IMR-90 (cell line): ENCODE results near the gene ADRA2C. TPM values are rescaled to one million over a fixed set of nuclear protein-coding genes. Genes with fewer than 3 reads are reported as not detected.

Source experiments
- ATAC-seq: fragments of 200-7000 bp; cut with Tn5 transposase; 2 replicates; pipeline ENCODE4 v1.9.1; 2020; ENCODE audit warnings: low read depth, mild to moderate bottlenecking, moderate library complexity
- BruUV-seq: library from RNA; stranded (reverse); fragments of 400-500 nt; replicated peaks from 2 replicates; lab custom pipeline; 2021; lab: Mats Ljungman, UMichigan
- CTCF ChIA-PET: fragments of 300-600 bp; formaldehyde crosslinking; extraction: SDS; loops from one replicate; lab custom pipeline; 2021; ENCODE audit warnings: antibody characterized with exemption; lab: Yijun Ruan, JAX
- POLR2A ChIA-PET: fragments of 300-600 bp; sonication (Branson Sonifier 250); formaldehyde crosslinking; loops from one replicate; lab custom pipeline; 2022; ENCODE audit warnings: antibody characterized with exemption; ENCODE audit not compliant: unreplicated experiment; lab: Charles Lee
- DNase-seq: peaks from one replicate; pipeline ENCODE4 v3.0.0; 2013
- H2AFZ ChIP-seq: replicated peaks from 2 replicates; pipeline ENCODE3; 2013; ENCODE audit warnings: low read length, mild to moderate bottlenecking; ENCODE audit not compliant: poor library complexity
- H2AK5ac ChIP-seq: 2 replicates; pipeline ENCODE4 v1.6.1; 2013; ENCODE audit warnings: low read depth, low read length, inconsistent platforms
- H2AK9ac ChIP-seq: replicated peaks from 2 replicates; pipeline ENCODE3; 2013; ENCODE audit warnings: mild to moderate bottlenecking, low read depth, low read length, moderate library complexity; ENCODE audit not compliant: poor library complexity
- H2BK120ac ChIP-seq: 2 replicates; pipeline ENCODE4 v1.6.1; 2013; ENCODE audit warnings: low read depth, low read length, inconsistent platforms
- H2BK15ac ChIP-seq: 3 replicates; pipeline ENCODE4 v1.6.1; 2013; ENCODE audit warnings: low read depth, low read length, inconsistent platforms
- H2BK20ac ChIP-seq: 2 replicates; pipeline ENCODE4 v1.6.1; 2013; ENCODE audit warnings: low read depth, mild to moderate bottlenecking, inconsistent platforms, low read length, moderate library complexity
- H2BK5ac ChIP-seq: 2 replicates; pipeline ENCODE4 v1.6.1; 2013; ENCODE audit warnings: mild to moderate bottlenecking, low read depth, low read length, inconsistent platforms; ENCODE audit not compliant: poor library complexity, severe bottlenecking
- H3K14ac ChIP-seq: replicated peaks from 2 replicates; pipeline ENCODE4 v1.6.1; 2013; ENCODE audit warnings: low read depth, low read length, inconsistent platforms
- H3K18ac ChIP-seq: 2 replicates; pipeline ENCODE4 v1.6.1; 2013; ENCODE audit warnings: low read depth, low read length, control low read depth
- H3K23ac ChIP-seq: 2 replicates; pipeline ENCODE4 v1.6.1; 2013; ENCODE audit warnings: low read depth, low read length, inconsistent platforms
- H3K27ac ChIP-seq: 2 replicates; pipeline ENCODE4 v1.5.1; 2013; ENCODE audit warnings: mild to moderate bottlenecking, control low read depth, low read length; ENCODE audit not compliant: insufficient read depth
- H3K27me3 ChIP-seq: 2 replicates; pipeline ENCODE4 v1.6.1; 2013; ENCODE audit warnings: low read length; ENCODE audit not compliant: control insufficient read depth, insufficient read depth
- H3K36me3 ChIP-seq: 2 replicates; pipeline ENCODE4 v1.6.1; 2013; ENCODE audit warnings: low read length, mixed read lengths; ENCODE audit not compliant: control insufficient read depth, insufficient read depth
- H3K4ac ChIP-seq: 2 replicates; pipeline ENCODE4 v1.6.1; 2013; ENCODE audit warnings: low read depth, low read length, inconsistent platforms
- H3K4me1 ChIP-seq: 2 replicates; pipeline ENCODE4 v1.6.1; 2013; ENCODE audit warnings: low read length, mixed read lengths; ENCODE audit not compliant: control insufficient read depth, insufficient read depth
- H3K4me2 ChIP-seq: 2 replicates; pipeline ENCODE4 v1.6.1; 2013; ENCODE audit warnings: low read depth, mild to moderate bottlenecking, control low read depth, low read length, moderate library complexity
- H3K4me3 ChIP-seq: 2 replicates; pipeline ENCODE4 v1.5.1; 2013; ENCODE audit warnings: low read depth, mild to moderate bottlenecking, control low read depth, low read length, moderate library complexity; ENCODE audit not compliant: insufficient read depth
- H3K56ac ChIP-seq: 2 replicates; pipeline ENCODE4 v1.6.1; 2013; ENCODE audit warnings: low read length, inconsistent platforms; ENCODE audit not compliant: insufficient read depth; ENCODE audit errors: extremely low read depth
- H3K79me1 ChIP-seq, 2 experiments: 2 replicates each; pipeline ENCODE4 v1.6.1; 2013; ENCODE audit warnings: low read length in 2 of 2, inconsistent platforms in 1 of 2, low read depth in 1 of 2
- H3K9ac ChIP-seq: 2 replicates; pipeline ENCODE4 v1.6.1; 2013; ENCODE audit warnings: low read depth, low read length, control low read depth
- H3K9me1 ChIP-seq: 2 replicates; pipeline ENCODE4 v1.6.1; 2013; ENCODE audit warnings: low read length, inconsistent platforms; ENCODE audit not compliant: insufficient read depth
- H3K9me3 ChIP-seq: 2 replicates; pipeline ENCODE4 v1.6.1; 2013; ENCODE audit warnings: low read length; ENCODE audit not compliant: control insufficient read depth, insufficient read depth
- H4K20me1 ChIP-seq: 2 replicates; pipeline ENCODE4 v1.6.1; 2013; ENCODE audit warnings: low read length, inconsistent platforms; ENCODE audit not compliant: insufficient read depth
- H4K5ac ChIP-seq: 2 replicates; pipeline ENCODE4 v1.6.1; 2013; ENCODE audit warnings: mild to moderate bottlenecking, low read depth, low read length, control low read depth
- H4K8ac ChIP-seq, 2 experiments: 2 replicates each; pipeline ENCODE4 v1.6.1; 2013; ENCODE audit warnings: low read depth in 2 of 2, low read length in 2 of 2, control low read depth in 1 of 2, inconsistent platforms in 1 of 2
- H4K91ac ChIP-seq: 2 replicates; pipeline ENCODE4 v1.6.1; 2013; ENCODE audit warnings: low read depth, low read length, inconsistent platforms; ENCODE audit not compliant: insufficient read depth
- BHLHE40 ChIP-seq: fragments of 150-350 bp; IDR thresholded peaks from 2 replicates; pipeline ENCODE4 v1.6.1; 2016; ENCODE audit warnings: mild to moderate bottlenecking, low read depth, low read length
- CEBPB ChIP-seq: IDR thresholded peaks from 2 replicates; pipeline ENCODE4 v1.6.1; 2012; ENCODE audit warnings: low read depth, low read length, improper control_type of control experiment
- MAFK ChIP-seq: IDR thresholded peaks from 2 replicates; pipeline ENCODE4 v1.6.1; 2012; ENCODE audit warnings: low read depth, low read length, improper control_type of control experiment
- MAZ ChIP-seq: IDR thresholded peaks from 2 replicates; pipeline ENCODE4 v1.6.1; 2012; ENCODE audit warnings: low read depth, mild to moderate bottlenecking, low read length, improper control_type of control experiment, moderate library complexity, borderline replicate concordance
- MXI1 ChIP-seq: IDR thresholded peaks from 2 replicates; pipeline ENCODE4 v1.6.1; 2012; ENCODE audit warnings: low read depth, mild to moderate bottlenecking, low read length, moderate library complexity, borderline replicate concordance
- NFE2L2 ChIP-seq: fragments of 150-350 bp; IDR thresholded peaks from 2 replicates; pipeline ENCODE4 v1.6.1; 2016; ENCODE audit warnings: low read depth, mild to moderate bottlenecking, low read length
- RAD21 ChIP-seq: IDR thresholded peaks from 2 replicates; pipeline ENCODE4 v1.6.1; 2012; ENCODE audit warnings: low read length, improper control_type of control experiment
- RCOR1 ChIP-seq: IDR thresholded peaks from 2 replicates; pipeline ENCODE4 v1.6.1; 2012; ENCODE audit warnings: mild to moderate bottlenecking, low read length, improper control_type of control experiment; ENCODE audit not compliant: insufficient replicate concordance
- RFX5 ChIP-seq: IDR thresholded peaks from 2 replicates; pipeline ENCODE4 v1.8.0; 2012; ENCODE audit warnings: low read depth, mild to moderate bottlenecking, low read length, moderate library complexity
- WGBS, 2 experiments: methylation state at CpG; one replicate each; pipeline versions ENCODE4 v1.1.5 to v1.1.7; 2013; ENCODE audit warnings: missing lambda C conversion rate in 2 of 2; ENCODE audit not compliant: insufficient read length in 1 of 2; ENCODE audit errors: extremely low coverage in 2 of 2; 5-methylcytosine and 5-hydroxymethylcytosine counted together
- dilution Hi-C: fragments of 300-500 bp; cut with HindIII; formaldehyde crosslinking; loops from one replicate; pipeline ENCODE4 v1.14.3; 2018; ENCODE audit warnings: low sequenced_read_pairs; ENCODE audit not compliant: unreplicated experiment
- in situ Hi-C: fragments of 300-500 bp; cut with MboI; formaldehyde crosslinking; loops from 3 replicates; pipeline ENCODE4 v1.14.3; 2019; ENCODE audit warnings: low sequenced_read_pairs, inconsistent platforms, mixed read lengths
- intact Hi-C: fragments of 100-400 bp; cut with micrococcal nuclease; formaldehyde crosslinking; loops from 2 replicates; pipeline ENCODE4 v1.10.0; 2022
- polyA plus RNA-seq, 3 experiments: library from polyadenylated mRNA; depleted of rRNA; stranded (reverse); fragments of >200 nt; gene quantifications; 2 replicates each; pipeline ENCODE4 v1.2.3, GENCODE V29; 2012; ENCODE audit warnings: low replicate concordance in 1 of 3
- total RNA-seq: library from RNA; depleted of rRNA; stranded (reverse); fragments of >200 nt; gene quantifications from 2 replicates; pipeline ENCODE4 v1.2.3, GENCODE V29; 2012
- TF ChIP-seq, protein P1 (sequence below): fragments of 150-350 bp; IDR thresholded peaks from 2 replicates; pipeline ENCODE4 v1.6.1; 2017; ENCODE audit warnings: mild to moderate bottlenecking, antibody characterized with exemption, low read length, low read depth
- TF ChIP-seq, protein P2 (sequence below): conservative IDR thresholded peaks from 2 replicates; pipeline ENCODE4 v1.5.1; 2012; ENCODE audit warnings: mild to moderate bottlenecking, low read depth, low read length, improper control_type of control experiment

The ADRA2C gene
- total and polyA plus RNA-seq, 2 of the 4 experiments (the other 2 are of a cell fraction) = under 0.01 to 0.14 TPM

GRCh38 chr4:3802571-3803474, 36.6 kb downstream of the ADRA2C start:
- no peak overlapping the region for H2AK5ac ChIP-seq
- BruUV-seq = no TSS peak
- H4K5ac ChIP-seq = no peak overlapping the region
- POLR2A ChIA-PET = no interaction called here
- H3K36me3 ChIP-seq = no peaks in the 10 kb centered on the region
- H3K79me1 ChIP-seq = no peaks in the 10 kb centered on the region
- no peak overlapping the region for H3K56ac ChIP-seq
- H4K20me1 ChIP-seq = no peaks in the 10 kb centered on the region
- WGBS, 2 experiments = 33% methylated on average over 3 of the region's 13 CpGs; no CpG with 5 or more reads in 1 of the 2 experiments
- no peak overlapping the region for H3K4ac ChIP-seq
- H4K8ac ChIP-seq = no peak overlapping the region
- H2BK20ac ChIP-seq = no peak overlapping the region
- no peak overlapping the region for H2AK9ac ChIP-seq
- no peak overlapping the region for H3K4me2 ChIP-seq
- dilution Hi-C loops (no loop called here), in situ Hi-C loops (no loop called here), intact Hi-C loops (no loop called here)
- TF ChIP-seq CEBPB = no peak
- TF ChIP-seq, protein P1, sequence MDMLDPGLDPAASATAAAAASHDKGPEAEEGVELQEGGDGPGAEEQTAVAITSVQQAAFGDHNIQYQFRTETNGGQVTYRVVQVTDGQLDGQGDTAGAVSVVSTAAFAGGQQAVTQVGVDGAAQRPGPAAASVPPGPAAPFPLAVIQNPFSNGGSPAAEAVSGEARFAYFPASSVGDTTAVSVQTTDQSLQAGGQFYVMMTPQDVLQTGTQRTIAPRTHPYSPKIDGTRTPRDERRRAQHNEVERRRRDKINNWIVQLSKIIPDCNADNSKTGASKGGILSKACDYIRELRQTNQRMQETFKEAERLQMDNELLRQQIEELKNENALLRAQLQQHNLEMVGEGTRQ = no peak
- TF ChIP-seq, protein P2, sequence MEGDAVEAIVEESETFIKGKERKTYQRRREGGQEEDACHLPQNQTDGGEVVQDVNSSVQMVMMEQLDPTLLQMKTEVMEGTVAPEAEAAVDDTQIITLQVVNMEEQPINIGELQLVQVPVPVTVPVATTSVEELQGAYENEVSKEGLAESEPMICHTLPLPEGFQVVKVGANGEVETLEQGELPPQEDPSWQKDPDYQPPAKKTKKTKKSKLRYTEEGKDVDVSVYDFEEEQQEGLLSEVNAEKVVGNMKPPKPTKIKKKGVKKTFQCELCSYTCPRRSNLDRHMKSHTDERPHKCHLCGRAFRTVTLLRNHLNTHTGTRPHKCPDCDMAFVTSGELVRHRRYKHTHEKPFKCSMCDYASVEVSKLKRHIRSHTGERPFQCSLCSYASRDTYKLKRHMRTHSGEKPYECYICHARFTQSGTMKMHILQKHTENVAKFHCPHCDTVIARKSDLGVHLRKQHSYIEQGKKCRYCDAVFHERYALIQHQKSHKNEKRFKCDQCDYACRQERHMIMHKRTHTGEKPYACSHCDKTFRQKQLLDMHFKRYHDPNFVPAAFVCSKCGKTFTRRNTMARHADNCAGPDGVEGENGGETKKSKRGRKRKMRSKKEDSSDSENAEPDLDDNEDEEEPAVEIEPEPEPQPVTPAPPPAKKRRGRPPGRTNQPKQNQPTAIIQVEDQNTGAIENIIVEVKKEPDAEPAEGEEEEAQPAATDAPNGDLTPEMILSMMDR = no peak
- TF ChIP-seq MAZ = no peak
- TF ChIP-seq RAD21 = no peak
- TF ChIP-seq MXI1 = no peak
- no peak for TF ChIP-seq MAFK
- TF ChIP-seq NFE2L2 = no peak
- no peak for TF ChIP-seq RFX5
- no peak for TF ChIP-seq BHLHE40
- TF ChIP-seq RCOR1 = no peak
- H2BK5ac ChIP-seq = no peak overlapping the region
- H3K27me3 ChIP-seq = peaks cover 24% of the 10 kb centered on the region
- no peak overlapping the region for H2AFZ ChIP-seq
- H3K18ac ChIP-seq = no peak overlapping the region
- no peak overlapping the region for H2BK15ac ChIP-seq
- CTCF ChIA-PET = no interaction called here
- no peak overlapping the region for H4K91ac ChIP-seq
- H3K4me3 ChIP-seq = no peak overlapping the region
- no peak overlapping the region for H3K14ac ChIP-seq
- no peak overlapping the region for H3K23ac ChIP-seq
- no peaks in the 10 kb centered on the region for H3K9me1 ChIP-seq
- ATAC-seq = no peak
- no peaks in the 10 kb centered on the region for H3K4me1 ChIP-seq
- H3K9me3 ChIP-seq = no peaks in the 10 kb centered on the region
- no peak overlapping the region for H2BK120ac ChIP-seq
- no peak overlapping the region for H3K9ac ChIP-seq
- no peak for DNase-seq
- H3K27ac ChIP-seq = no peak overlapping the region
